Thymus (tissue), 11 donors: ENCODE data around the gene CCNI. TPM values are rescaled to one million over a fixed set of nuclear protein-coding genes. Genes with fewer than 3 reads are reported as not detected.
A peak's percentile ranks its signal among the peaks of the same experiment; 100 is the strongest.
"Not testable (repeated sequence)": the region's sequence is repeated elsewhere in the genome, so short reads cannot be mapped to it uniquely, and the experiment has no call there.

Source experiments
- DNase-seq, 9 donors: peaks; one replicate each; pipeline ENCODE4 v3.0.0-alpha.2; 2013; ENCODE audit warnings: low spot score in 9 of 9, low read depth in 6 of 9, missing footprints in 1 of 9
- H3K27ac ChIP-seq, 2 donors: one replicate each; pipeline ENCODE4 v1.5.1; 2013; ENCODE audit warnings: control low read depth in 1 of 2, low read depth in 1 of 2, low read length in 1 of 2, mild to moderate bottlenecking in 1 of 2, moderate library complexity in 1 of 2
- H3K27me3 ChIP-seq, 2 donors: one replicate each; pipeline ENCODE4 v1.5.1; 2013; ENCODE audit warnings: low read length in 1 of 2; ENCODE audit not compliant: control insufficient read depth in 2 of 2, insufficient read depth in 1 of 2
- H3K36me3 ChIP-seq, 2 donors: one replicate each; pipeline ENCODE4 v1.5.1; 2013; ENCODE audit warnings: low read length in 1 of 2, mild to moderate bottlenecking in 1 of 2, moderate library complexity in 1 of 2; ENCODE audit not compliant: control insufficient read depth in 2 of 2, insufficient read depth in 2 of 2
- H3K4me1 ChIP-seq, 2 donors: one replicate each; pipeline ENCODE4 v1.5.1; 2013; ENCODE audit warnings: low read length in 2 of 2; ENCODE audit not compliant: control insufficient read depth in 2 of 2, insufficient read depth in 2 of 2
- H3K4me3 ChIP-seq, 2 donors: one replicate each; pipeline ENCODE4 v1.5.1; 2013; ENCODE audit warnings: low read length in 2 of 2, control low read depth in 1 of 2, mild to moderate bottlenecking in 1 of 2
- H3K9me3 ChIP-seq, 2 donors: one replicate each; pipeline ENCODE4 v1.5.1; 2013; ENCODE audit warnings: low read length in 1 of 2, mild to moderate bottlenecking in 1 of 2; ENCODE audit not compliant: control insufficient read depth in 2 of 2, insufficient read depth in 1 of 2
- whole genome bisulfite sequencing: extraction: QIAGEN DNeasy Blood & Tissue Kit; methylation state at CpG from one replicate; pipeline ENCODE4 v1.1.7; 2013; 5-methylcytosine and 5-hydroxymethylcytosine counted together
- polyA plus RNA-seq: library from polyadenylated mRNA; stranded (reverse); fragments of 200-250 nt; gene quantifications from one replicate; pipeline ENCODE4 v1.2.3, GENCODE V29; 2013
- total RNA-seq: library from RNA; stranded (reverse); fragments of 120-200 nt; gene quantifications from one replicate; pipeline ENCODE4 v1.2.4, GENCODE V29; 2013
- donor health status: healthy.

The CCNI gene
- total and polyA plus RNA-seq, 2 donors, result 112 to 223 TPM

- Histone ChIP-seq H3K4me1 (no peaks in the 10 kb centered on the region), H3K27me3 (no peaks in the 10 kb centered on the region), H3K36me3 (no peaks in the 10 kb centered on the region), H3K27ac (peak overlapping the region in 1 of 2 donors; percentile 55), H3K4me3 (no peak overlapping the region), H3K9me3 (no peaks in the 10 kb centered on the region)
- WGBS, result 89% methylated on average over 2 of the region's 2 CpGs
- DNase-seq, result no peak
Observed at GRCh38 chr4:77092975-77093374, 17.2 kb upstream of the CCNI start.

GRCh38 chr4:77089866-77090265 lies 14.1 kb upstream of the CCNI start:
- no peaks in the 10 kb centered on the region for H3K36me3 ChIP-seq
- no peaks in the 10 kb centered on the region for H3K27me3 ChIP-seq
- no peak for DNase-seq
- no peak overlapping the region for H3K4me3 ChIP-seq
- no peak overlapping the region for H3K27ac ChIP-seq
- no peaks in the 10 kb centered on the region for H3K9me3 ChIP-seq
- no peaks in the 10 kb centered on the region for H3K4me1 ChIP-seq

GRCh38 chr4:77087027-77087426 lies 11.2 kb upstream of the CCNI start:
- not testable (repeated sequence) for H3K4me1 ChIP-seq, H3K27ac ChIP-seq, H3K36me3 ChIP-seq, H3K4me3 ChIP-seq, H3K27me3 ChIP-seq, DNase-seq, H3K9me3 ChIP-seq
- WGBS, result 88% methylated on average over 1 of the region's 1 CpG

GRCh38 chr4:77084019-77084639 lies 8.3 kb upstream of the CCNI start:
- 90% methylated on average over 10 of the region's 10 CpGs for WGBS
- H3K36me3 ChIP-seq, result no peaks in the 10 kb centered on the region
- no peaks in the 10 kb centered on the region for H3K9me3 ChIP-seq
- no peak overlapping the region for H3K27ac ChIP-seq
- no peaks in the 10 kb centered on the region for H3K4me1 ChIP-seq
- DNase-seq, result no peak
- H3K27me3 ChIP-seq, result no peaks in the 10 kb centered on the region
- H3K4me3 ChIP-seq, result no peak overlapping the region

GRCh38 chr4:77082886-77083608 lies 7.3 kb upstream of the CCNI start:
- H3K9me3 ChIP-seq, result no peaks in the 10 kb centered on the region
- DNase-seq, result no peak
- WGBS, result 93% methylated on average over 11 of the region's 11 CpGs
- H3K4me3 ChIP-seq, result no peak overlapping the region
- no peaks in the 10 kb centered on the region for H3K36me3 ChIP-seq
- H3K4me1 ChIP-seq, result peaks cover 0 to under 1% of the 10 kb centered on the region in 2 donors
- no peaks in the 10 kb centered on the region for H3K27me3 ChIP-seq
- no peak overlapping the region for H3K27ac ChIP-seq

- not testable (repeated sequence) for H3K27me3 ChIP-seq, H3K9me3 ChIP-seq, H3K4me3 ChIP-seq, H3K27ac ChIP-seq, H3K36me3 ChIP-seq
- 62% methylated on average over 7 of the region's 7 CpGs for WGBS
- peaks cover 8 to 10% of the 10 kb centered on the region in 2 donors for H3K4me1 ChIP-seq
- peak in 2 of 9 donors; percentile 13 to 35 for DNase-seq
Observed at GRCh38 chr4:77080806-77081205, 5.0 kb upstream of the CCNI start.

GRCh38 chr4:77079281-77079680 lies 3.5 kb upstream of the CCNI start:
- Histone ChIP-seq H3K4me1 (peaks cover 9 to 10% of the 10 kb centered on the region in 2 donors), H3K27ac (no peak overlapping the region), H3K9me3 (no peaks in the 10 kb centered on the region), H3K36me3 (no peaks in the 10 kb centered on the region), H3K4me3 (no peak overlapping the region), H3K27me3 (no peaks in the 10 kb centered on the region)
- 88% methylated on average over 5 of the region's 5 CpGs for WGBS
- DNase-seq, result no peak

GRCh38 chr4:77078401-77078800 lies 2.6 kb upstream of the CCNI start:
- no peak for DNase-seq
- Histone ChIP-seq H3K27me3 (no peaks in the 10 kb centered on the region), H3K4me1 (peaks cover 10 to 14% of the 10 kb centered on the region in 2 donors), H3K9me3 (no peaks in the 10 kb centered on the region), H3K27ac (no peak overlapping the region), H3K4me3 (no peak overlapping the region), H3K36me3 (no peaks in the 10 kb centered on the region)
- WGBS, result 98% methylated on average over 2 of the region's 2 CpGs

- Histone ChIP-seq H3K27ac (peak overlapping the region; percentile 84 to 99), H3K4me1 (peaks cover 13 to 14% of the 10 kb centered on the region in 2 donors), H3K27me3 (no peaks in the 10 kb centered on the region), H3K36me3 (no peaks in the 10 kb centered on the region), H3K9me3 (no peaks in the 10 kb centered on the region), H3K4me3 (peak overlapping the region; percentile 79 to 99)
- WGBS, result 77% methylated on average over 10 of the region's 10 CpGs
- DNase-seq, result peak in 2 of 9 donors; percentile 28 to 52
Observed at GRCh38 chr4:77076889-77077635, 1.3 kb upstream of the CCNI start.
